ENCODE data around the gene NUDT3.
A peak's percentile ranks its signal among the peaks of the same experiment; 100 is the strongest.
"Not testable (repeated sequence)": the region's sequence is repeated elsewhere in the genome, so short reads cannot be mapped to it uniquely, and the experiment has no call there.

Gene NUDT3

GRCh38 chr6:34285448-34286164 lies 106.9 kb downstream of the NUDT3 start:
- DNase-seq (ENCODE audit: low spot score): peak; percentile 88

- DNase-seq (ENCODE audit: low spot score): peak; percentile 66
These were observed 107.7 kb downstream of the NUDT3 start for GRCh38 chr6:34284563-34285447.

DNA sequence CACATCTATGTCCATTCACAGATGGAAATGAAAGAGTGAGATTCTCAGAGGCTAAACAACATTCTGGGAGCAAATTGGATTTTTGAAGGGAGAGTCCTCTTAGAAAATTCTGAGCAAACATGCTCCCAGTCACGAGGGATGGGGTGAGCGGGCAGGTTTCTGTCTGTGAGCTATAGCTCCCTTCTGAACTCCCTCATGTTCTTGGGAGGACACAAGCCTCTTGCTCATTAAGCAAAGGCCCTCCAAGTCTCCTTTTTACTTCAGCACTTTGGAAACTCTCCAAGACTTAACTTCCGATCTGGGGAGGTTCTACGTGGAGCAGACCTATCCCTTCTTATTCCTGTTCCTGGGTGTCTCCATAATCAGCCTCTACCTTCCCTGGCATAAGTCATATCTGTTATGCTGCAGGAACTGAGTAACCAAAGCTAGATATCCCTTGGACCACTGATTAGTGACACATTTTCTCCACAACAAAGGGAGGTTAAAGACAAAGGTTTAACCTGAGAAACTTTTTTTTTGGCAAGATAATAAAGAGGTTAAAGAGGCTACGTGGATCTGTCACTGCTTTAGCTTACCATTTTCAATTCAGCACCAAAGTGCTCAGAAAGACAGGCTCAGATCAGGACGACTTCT lies 110.7 kb downstream of the NUDT3 start:
- no peak for DNase-seq (ENCODE audit: low spot score)

- no peak for DNase-seq (ENCODE audit: low spot score)
These were observed 112.3 kb downstream of the NUDT3 start for GRCh38 chr6:34280216-34280615.

- DNase-seq (ENCODE audit: low spot score): no peak
These were observed 113.6 kb downstream of the NUDT3 start for GRCh38 chr6:34278833-34279232.

DNA sequence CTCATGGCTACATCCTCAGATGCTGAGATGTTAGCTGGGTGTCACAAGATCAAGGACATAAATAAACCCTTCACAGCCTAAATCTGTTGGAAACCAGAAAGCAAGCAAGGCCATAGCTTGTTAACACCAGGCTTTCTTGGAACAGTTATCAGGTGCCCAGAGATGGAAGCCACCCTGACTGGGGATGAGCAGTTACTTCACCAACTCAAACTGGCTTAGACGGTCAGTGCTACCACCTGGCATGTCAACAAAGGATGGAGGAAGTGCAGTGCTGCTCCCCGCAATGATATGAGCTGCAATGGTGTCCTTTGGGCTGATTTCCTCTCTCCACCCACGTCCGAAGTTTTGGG lies 114.7 kb downstream of the NUDT3 start:
- DNase-seq (ENCODE audit: low spot score): no peak

GRCh38 chr6:34276881-34277762 lies 115.3 kb downstream of the NUDT3 start:
- DNase-seq (ENCODE audit: low spot score): no peak

GRCh38 chr6:34276191-34276590 lies 116.3 kb downstream of the NUDT3 start:
- DNase-seq (ENCODE audit: low spot score): no peak

DNA sequence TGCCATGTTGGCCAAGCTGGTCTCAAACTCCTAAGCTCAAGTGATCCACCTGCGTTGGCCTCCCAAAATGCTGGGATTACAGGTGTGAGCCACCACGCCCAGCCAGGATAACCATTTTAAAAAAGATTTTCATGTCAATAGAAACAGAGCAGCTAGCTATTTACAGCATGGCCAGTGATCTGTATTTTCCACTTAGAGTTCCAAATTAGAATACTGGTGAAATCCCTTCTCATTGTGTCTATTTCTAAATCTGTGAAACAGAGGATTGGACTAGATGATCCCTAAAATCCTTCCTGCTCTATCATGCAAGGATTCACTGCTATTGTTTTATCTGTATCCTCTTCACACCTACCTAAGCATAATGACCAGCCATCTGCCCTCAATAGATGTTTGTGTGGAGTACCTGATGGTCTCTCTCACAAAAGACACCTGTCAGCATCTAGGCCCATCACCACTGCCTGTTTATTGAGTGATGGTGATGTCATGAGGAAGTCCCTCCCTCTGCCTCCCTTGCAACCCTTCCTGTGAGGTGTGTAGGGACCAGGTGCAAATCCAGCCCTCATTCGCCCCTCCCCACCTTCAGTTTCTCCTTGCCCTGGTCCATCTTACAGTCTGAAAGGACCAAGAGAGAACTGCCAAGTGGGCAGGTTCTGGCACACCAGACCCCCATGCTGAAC lies 117.2 kb downstream of the NUDT3 start:
- no peak for DNase-seq (ENCODE audit: low spot score)

- DNase-seq (ENCODE audit: low spot score): no peak
These were observed 118.3 kb downstream of the NUDT3 start for GRCh38 chr6:34274129-34274528.

- DNase-seq (ENCODE audit: low spot score): no peak
These were observed 119.1 kb downstream of the NUDT3 start for GRCh38 chr6:34273242-34273805.

- no peak for DNase-seq (ENCODE audit: low spot score)
These were observed 120.2 kb downstream of the NUDT3 start for GRCh38 chr6:34272013-34272926.

- not testable (repeated sequence) for DNase-seq (ENCODE audit: low spot score)
These were observed 122.7 kb downstream of the NUDT3 start for GRCh38 chr6:34269658-34270341.

DNA sequence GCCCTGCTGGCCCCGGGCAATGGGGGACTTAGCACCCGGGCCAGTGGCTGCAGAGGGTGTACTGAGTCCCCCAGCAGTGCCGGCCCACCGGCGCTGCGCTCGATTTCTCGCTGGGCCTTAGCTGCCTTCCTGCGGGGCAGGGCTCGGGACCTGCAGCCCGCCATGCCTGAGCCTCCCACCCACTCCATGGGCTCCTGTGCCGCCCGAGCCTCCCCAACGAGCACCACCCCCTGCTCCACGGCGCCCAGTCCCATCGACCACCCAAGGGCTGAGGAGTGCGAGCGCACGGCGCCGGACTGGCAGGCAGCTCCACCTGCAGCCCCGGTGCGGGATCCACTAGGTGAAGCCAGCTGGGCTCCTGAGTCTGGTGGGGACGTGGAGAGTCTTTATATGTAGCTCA lies 123.3 kb downstream of the NUDT3 start:
- DNase-seq (ENCODE audit: low spot score): not testable (repeated sequence)

- DNase-seq (ENCODE audit: low spot score): no peak
These were observed 124.7 kb downstream of the NUDT3 start for GRCh38 chr6:34267746-34268145.

- not testable (repeated sequence) for DNase-seq (ENCODE audit: low spot score)
These were observed 129.0 kb downstream of the NUDT3 start for GRCh38 chr6:34263484-34263883.

- DNase-seq (ENCODE audit: low spot score): no peak
These were observed 131.7 kb downstream of the NUDT3 start for GRCh38 chr6:34260576-34261267.

- no peak for DNase-seq (ENCODE audit: low spot score)
These were observed 132.9 kb downstream of the NUDT3 start for GRCh38 chr6:34259529-34260069.
